Measurements from ENCODE around the gene GFOD1.
"Not testable (repeated sequence)": the region's sequence is repeated elsewhere in the genome, so short reads cannot be mapped to it uniquely, and the experiment has no call there.

The GFOD1 gene

DNA sequence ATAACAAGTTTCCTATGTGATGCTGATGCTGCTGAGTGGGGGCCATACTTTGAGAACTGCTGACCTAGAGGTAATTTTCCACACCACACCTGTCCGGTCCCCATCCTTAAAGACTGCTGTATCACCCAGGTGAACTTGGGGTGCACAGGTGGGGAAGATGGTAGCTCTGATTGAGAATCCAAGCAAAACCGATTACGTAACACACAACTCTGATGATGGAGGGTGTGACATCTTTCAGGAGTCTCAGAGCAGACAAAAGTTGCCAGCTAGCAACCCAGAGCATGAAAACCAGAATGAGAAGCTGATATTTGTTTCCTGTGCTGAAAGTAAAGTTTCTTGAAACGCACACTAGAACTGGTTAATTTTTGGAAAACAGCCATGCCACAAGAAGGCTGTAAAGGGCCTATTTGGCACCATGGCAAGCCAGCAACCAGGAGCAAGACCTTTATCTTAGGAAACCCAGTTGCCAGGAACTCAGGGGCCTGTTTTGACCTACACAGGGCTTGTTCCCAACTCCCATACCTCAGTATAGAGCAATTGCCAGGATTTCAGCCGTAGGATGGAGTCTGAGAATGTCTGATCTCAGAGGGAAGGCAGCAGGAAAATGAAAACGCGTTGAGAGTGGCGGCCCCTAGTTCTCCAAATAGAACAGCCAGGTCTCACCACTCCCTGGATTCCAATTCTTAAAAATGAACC, 137.4 kb downstream of the GFOD1 start:
- DNase-seq, result no peak

DNA sequence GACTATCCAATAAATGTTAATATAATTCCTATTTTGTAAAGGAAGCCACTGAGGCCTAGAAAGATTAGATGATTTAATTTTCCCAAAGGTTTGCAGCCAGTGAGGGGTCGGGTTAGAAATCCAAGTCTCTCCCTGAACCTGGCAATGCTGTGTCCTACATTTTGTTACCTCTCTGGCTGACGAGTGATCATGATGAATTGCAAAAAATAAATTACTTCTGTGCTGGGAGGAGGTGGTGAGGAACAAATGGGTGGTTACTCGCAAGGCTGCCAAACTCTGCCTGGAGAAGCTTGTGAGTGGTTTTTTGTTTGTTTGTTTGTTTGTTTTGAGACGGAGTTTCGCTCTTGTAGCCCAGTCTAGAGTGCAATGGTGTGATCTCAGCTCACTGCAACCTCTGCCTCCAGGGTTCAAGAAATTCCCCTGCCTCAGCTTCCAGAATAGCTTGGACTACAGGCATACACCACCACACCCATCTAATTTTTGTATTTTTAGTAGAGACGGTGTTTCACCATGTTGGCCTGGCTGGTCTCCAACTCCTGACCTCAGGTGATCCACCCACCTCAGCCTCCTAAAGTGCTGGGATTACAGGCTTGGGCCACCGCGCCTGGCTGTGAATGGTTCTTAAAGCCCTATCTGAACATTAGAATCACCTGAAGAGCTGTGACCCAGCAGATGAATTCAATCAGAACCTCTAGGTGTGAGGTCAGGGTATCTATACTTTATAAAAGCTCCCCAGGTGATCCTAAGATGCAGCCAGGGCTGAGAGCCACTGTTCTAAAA, 138.9 kb downstream of the GFOD1 start:
- DNase-seq, result no peak

DNA sequence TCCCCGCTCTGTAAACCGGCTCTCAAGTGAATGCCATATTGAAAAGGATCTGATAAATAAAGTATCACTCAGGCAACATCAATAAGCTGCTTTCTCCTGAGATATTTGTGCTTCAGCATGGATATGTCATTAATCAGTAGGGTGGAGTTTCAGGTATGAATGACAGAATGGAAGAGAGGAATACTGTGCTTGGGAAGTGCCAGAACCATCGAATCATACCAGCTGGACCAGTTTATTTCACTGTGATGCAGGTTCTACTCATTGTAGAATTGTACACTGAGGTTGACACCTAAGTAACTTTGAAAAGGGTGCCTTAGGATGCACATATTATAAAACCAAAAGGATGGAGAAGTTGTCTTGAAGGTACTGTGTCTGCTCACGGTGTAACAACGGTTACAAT, 141.2 kb downstream of the GFOD1 start:
- no peak for DNase-seq

DNA sequence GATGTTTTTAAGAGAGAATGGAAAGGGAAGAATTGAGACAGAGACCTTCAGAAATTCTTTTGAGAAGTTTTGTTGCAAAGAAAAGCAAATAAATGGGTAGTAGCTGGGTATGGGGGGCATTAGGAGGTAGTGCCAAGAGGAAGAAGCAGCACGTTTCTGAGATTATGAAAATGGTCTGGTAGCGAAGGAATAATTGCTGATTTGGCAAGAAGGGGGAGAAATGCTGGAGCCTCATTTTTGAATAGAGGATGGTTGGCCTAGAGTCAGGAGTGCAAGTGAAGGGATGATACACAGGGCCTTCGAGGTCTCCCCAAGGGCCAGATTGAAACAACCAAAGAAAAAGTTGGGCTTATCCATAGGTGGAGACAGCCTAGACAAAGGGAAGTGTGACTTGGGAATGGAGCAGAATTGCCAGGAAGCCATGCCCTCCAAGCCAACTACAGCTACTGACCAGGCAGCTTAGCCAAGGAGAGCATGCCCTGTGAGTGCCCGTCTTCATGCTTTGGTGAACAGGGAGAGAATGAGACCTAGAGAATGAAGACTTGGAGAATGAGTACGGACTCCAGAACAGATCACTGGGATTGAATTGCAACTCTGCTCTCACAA, 144.9 kb downstream of the GFOD1 start:
- DNase-seq, result no peak

- DNase-seq, result no peak
Observed at GRCh38 chr6:13339863-13340630, 147.4 kb downstream of the GFOD1 start.

DNA sequence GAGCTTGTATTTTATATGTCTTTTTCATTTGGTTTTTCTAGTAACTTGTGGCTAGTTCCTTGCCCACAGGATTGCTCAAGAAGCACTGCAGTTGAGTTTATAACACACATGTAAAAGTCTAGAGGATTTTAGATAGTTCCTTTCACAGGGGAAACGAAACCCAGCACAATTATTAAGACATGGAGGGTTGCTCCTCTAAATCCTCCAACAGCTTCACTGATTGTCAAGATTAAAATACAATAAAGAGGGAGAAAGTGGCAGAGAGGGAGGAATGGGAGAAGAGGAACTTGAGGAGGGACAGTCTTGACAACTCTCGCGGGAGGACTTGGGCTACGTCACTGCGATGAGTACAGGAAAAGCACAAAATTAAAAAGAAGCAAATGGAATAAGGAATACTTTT, 149.4 kb downstream of the GFOD1 start:
- no peak for DNase-seq

DNA sequence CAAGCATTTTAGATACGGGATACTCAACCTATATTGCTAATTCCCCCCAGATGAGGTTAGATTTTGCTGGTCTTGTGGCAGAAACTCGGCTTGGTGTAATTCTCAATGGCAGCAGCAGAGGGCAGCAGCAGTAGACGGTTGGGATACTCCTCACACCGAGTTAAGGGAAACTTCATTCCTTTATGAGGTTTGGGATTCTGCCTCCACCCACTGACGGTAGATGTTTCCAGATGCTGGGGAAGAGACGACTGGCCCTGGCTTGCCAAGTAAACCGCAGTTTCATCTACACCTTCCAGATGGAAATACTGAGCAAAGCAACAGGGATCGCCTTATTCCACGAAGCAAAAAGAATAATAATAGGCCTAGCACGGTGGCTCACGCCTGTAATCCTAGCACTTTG, 150.8 kb downstream of the GFOD1 start:
- DNase-seq, result peak; percentile 28 to 69 (median 64)

DNA sequence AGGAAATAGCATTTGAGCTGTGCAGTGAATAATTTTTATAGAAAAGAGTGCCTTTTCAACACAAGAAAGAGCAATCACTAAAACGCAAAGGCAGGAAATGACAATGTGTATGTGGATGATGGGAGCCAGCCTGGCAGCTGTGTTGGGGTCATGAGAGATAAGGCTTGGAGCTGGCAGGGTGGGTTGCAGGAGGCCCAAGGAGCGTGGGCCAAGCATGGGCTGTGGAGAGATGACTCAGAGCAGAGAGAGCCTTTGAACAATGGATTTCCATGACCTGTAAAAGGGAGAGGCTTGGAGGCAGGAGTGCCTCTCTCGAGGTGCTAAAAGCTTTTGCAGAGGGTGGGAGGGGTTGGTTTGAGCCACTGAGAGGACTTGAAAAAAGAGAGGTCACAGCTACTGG, 152.4 kb downstream of the GFOD1 start:
- no peak for DNase-seq

DNA sequence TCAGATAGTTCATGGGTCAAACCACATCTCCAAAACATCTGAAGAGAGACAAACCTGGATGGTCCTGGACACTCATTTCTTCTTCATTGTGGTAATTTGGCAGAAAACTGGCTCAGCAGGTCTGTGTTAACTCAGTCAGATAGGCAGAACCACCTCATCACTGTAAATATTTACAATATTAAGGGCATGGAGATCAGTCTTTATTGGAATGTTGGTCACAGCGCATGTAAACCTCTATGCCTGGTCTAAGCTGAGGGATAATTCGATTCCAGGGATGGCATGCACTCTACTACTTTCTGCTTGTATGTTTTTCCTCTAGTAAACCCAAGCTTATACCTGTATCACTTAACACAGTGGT, 155.1 kb downstream of the GFOD1 start:
- no peak for DNase-seq

- DNase-seq, result no peak
Observed at GRCh38 chr6:13331516-13332348, 155.7 kb downstream of the GFOD1 start.

- DNase-seq, result no peak
Observed at GRCh38 chr6:13328875-13329183, 158.6 kb downstream of the GFOD1 start.

DNA sequence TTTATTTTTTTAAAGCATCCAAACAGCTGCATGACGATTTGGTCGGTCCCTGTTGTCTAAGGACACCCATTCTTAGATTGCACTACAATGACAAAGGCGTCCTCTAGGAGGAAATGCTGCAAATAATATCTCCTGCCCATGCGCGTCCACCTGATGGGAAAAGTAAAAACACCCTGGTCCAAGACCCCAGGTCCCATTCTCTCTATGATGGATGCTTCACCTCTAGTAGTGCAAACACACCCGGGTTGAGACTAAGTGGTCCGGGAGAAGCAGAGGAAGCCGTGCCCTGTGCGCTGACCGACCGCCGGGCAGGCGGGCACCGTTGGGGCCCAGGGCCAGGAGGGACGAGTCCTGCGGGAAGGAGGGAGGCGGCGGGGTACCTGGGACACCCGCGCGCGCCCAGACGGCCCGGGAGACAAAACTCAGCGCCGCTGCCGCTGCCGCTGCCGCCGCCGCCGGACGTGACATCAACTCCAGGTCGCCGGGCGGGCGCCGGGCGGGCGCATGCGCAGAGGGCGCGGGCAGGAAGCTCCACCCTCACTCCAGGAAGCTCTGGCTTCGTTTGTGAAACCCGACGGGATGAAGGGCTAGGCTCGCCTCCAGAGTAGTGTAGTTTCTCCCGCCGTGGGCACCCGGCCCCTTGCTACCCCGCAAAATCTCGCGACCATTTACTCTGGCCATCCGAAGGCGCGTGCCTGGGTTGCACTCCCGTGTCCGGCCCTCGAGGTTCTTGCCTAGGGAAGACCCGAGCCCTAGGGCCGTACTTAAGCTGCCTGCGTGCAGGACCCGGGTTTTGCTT, 159.1 kb downstream of the GFOD1 start, which contains the start of gene TBC1D7:
TSS of gene TBC1D7 (minus strand) at position 462 of the 799 bp plus-strand sequence. CDS start 1,639 bp downstream, outside the sequence.
- peak; percentile 75 to 90 (median 87) for DNase-seq

DNA sequence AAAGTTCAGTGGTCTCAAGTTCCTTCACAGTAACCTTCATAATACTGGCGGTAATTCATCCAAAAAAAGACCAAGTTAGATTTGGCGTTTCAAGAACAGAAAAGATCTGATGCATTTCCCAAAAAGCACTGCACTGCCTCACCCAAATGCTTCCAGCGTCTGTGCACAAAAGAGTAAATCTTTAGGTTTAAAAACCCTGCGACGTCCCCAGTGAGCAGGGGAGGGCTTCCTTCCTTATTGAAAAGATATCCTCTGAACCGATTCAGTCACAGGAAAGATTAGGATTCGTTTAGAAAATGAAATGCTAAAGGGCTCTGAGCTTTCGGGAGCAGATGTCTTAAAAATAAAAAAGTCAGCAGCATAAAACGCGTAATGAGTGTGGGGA, 159.7 kb downstream of the GFOD1 start:
- no peak for DNase-seq

GRCh38 chr6:13326031-13326586, 161.3 kb downstream of the GFOD1 start:
- DNase-seq, result not testable (repeated sequence)

GRCh38 chr6:13319891-13320564, 167.4 kb downstream of the GFOD1 start:
- DNase-seq, result no peak

DNA sequence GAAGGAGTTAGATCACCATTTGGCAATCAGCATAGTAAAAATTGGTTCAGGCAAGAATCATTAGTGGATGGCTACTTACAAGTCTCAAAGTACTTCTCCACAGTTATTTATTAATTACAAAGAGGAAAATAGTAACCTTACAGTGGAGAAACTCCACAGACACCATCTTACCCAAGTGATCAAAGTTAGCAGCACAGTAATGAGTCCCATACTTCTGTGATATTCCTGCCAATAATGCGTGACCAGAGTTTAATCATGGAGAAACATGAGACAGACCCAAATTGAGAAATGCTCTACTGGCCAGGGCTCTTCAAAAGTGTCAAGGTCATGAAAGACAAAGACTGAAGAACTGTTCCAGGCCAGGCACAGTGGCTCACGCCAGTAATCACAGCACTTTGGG, 168.6 kb downstream of the GFOD1 start:
- DNase-seq, result no peak

DNA sequence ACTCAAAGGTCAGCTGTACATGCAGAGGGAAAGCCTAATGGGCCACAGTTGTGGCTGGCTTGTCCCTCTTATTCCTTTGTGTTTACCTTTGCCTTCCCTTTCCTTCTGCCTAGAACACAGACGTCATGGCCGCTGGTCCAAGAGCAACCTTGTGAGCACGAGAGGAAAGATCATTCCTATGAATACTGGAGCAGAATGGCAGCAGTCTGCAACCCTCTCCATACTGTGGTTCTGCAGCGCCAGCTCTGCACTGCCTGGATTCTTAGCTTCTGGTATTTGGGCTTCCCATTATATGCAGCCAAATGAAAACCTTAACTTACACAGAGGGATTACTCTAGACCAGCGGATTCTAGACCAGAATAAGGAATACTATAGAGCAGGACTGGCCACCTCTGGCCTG, 171.5 kb downstream of the GFOD1 start:
- DNase-seq, result no peak

DNA sequence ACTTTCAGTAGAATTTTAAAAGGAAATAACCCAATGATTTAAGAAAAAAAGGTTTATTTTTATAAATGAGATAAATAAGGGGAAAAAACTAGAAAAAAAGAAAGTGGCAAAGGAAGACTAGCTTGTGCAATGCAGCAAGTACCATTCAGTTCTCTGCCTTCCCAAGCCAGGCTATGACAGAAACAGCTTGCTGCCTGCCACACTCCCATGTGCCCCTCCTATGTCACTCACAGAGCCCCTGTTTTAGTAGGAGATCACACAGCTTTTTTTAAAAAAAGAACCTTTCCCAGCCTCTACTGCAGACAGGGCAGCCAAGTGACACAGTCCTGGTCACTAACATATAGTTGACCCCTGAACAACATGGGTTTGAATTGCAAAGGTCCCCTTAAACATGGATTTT, 172.6 kb downstream of the GFOD1 start:
- DNase-seq, result no peak

GRCh38 chr6:13311155-13311554, 176.2 kb downstream of the GFOD1 start:
- no peak for DNase-seq

DNA sequence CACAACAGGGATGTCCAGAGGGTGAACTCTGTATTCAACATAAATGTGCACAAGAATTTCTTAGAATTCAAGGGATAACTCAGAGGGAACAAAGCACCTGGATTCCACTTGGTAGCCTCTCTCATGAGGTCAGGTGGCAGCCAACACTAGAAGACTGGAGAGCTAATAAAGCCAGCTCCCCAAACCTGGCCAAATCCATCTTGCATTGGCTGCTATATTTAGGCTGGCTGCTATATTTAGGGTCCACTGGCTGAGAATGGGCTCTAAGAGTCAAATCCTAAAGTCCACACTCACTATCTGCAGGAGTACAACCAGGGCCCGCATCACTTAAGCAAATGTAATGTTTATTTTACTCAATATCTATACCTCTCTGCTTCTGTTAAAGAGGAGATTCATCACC, 179.1 kb downstream of the GFOD1 start:
- DNase-seq, result no peak
